Measurements from ENCODE around the gene FDX1.

The FDX1 gene

DNA sequence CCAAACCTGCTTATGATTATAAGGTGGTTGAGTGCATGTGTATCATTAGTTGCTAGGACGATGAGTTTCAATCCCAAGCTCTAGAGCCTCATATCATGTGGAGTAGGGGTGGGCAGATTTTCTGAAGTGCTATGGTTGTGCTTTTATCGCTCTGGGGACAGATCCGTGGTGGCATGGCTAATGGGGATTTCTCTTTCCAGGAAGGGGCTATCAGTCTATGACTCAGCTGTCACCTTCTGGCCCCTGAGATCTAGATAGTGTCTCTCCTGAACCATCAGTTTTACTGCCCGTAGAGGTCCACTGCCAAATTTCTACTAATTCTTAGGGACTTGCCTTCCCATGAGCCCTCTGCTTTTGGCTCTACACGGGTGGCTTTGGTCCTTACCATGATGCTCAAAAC lies 51.8 kb downstream of the FDX1 start:
- no peak for DNase-seq (ENCODE audit: low read depth)
- TF ChIP-seq, protein P1, sequence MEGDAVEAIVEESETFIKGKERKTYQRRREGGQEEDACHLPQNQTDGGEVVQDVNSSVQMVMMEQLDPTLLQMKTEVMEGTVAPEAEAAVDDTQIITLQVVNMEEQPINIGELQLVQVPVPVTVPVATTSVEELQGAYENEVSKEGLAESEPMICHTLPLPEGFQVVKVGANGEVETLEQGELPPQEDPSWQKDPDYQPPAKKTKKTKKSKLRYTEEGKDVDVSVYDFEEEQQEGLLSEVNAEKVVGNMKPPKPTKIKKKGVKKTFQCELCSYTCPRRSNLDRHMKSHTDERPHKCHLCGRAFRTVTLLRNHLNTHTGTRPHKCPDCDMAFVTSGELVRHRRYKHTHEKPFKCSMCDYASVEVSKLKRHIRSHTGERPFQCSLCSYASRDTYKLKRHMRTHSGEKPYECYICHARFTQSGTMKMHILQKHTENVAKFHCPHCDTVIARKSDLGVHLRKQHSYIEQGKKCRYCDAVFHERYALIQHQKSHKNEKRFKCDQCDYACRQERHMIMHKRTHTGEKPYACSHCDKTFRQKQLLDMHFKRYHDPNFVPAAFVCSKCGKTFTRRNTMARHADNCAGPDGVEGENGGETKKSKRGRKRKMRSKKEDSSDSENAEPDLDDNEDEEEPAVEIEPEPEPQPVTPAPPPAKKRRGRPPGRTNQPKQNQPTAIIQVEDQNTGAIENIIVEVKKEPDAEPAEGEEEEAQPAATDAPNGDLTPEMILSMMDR (conservative IDR thresholded peaks at IDR 0.05; ENCODE audit: low read length) = no peak
- H3K4me3 ChIP-seq (ENCODE audit: low read length) = no peak overlapping the region

DNA sequence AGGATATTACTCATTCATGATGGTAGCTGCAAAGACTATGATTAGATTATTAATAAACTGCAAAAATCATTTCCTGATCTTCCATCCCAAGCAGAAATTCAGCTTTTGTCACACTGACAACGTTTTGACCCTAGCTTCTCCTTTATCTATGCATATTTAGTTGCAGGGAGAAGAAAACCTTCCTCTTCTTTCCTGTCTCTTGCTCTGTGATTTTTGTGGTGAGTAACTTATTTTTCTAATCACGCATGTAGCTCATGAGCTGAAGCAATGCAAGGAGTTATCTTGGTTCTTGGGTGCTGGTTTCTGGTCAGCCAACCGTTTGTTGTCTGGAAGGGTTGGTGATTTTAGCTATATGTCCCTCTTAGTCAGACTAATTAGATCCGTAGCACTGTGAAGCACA lies 56.4 kb downstream of the FDX1 start:
- DNase-seq (ENCODE audit: low read depth) = no peak
- TF ChIP-seq, protein P1 (conservative IDR thresholded peaks at IDR 0.05; ENCODE audit: low read length) = no peak
- no peak overlapping the region for H3K4me3 ChIP-seq (ENCODE audit: low read length)

DNA sequence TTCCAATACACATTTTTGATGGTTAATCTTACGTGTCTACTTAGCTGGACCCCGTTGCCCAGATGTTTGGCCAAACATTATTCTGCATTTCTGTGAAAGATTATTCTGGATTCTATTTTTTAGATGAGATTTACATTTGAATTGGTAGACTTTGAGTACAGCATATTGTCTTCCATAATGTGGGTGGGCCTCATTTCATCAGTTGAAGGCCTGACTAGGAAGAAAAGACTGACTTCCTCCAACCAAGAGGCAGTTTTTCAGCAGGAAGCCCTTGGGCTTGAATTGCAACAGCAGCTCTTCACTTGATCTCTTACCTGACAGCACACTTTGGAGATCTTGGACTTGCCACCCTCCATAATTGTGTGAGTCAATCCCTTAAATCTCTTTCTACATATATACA lies 58.7 kb downstream of the FDX1 start:
- DNase-seq (ENCODE audit: low read depth) = no peak
- no peak overlapping the region for H3K4me3 ChIP-seq (ENCODE audit: low read length)
- TF ChIP-seq, protein P1 (conservative IDR thresholded peaks at IDR 0.05; ENCODE audit: low read length) = no peak

DNA sequence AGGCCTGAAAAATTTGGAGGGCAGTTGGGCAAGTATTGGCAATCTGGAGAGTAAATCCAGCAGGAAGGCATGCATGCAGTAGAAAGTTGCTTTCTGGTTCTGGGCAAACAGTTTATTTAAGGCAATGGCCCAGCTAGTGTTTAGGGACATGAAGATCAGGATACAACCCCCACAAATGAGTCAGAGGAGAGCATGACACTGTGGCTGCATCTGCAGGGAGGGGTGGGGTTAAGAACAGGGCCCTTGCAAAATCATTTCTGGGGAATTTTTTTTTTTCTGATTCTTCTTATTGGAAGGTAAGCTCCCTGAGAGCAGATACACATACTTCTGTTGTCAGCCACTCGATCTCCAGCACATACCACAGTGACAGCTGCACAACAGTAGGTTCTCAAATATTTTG lies 61.1 kb downstream of the FDX1 start:
- TF ChIP-seq, protein P1 (conservative IDR thresholded peaks at IDR 0.05; ENCODE audit: low read length) = no peak
- peak; percentile 67 for DNase-seq (ENCODE audit: low read depth)
- no peak overlapping the region for H3K4me3 ChIP-seq (ENCODE audit: low read length)

DNA sequence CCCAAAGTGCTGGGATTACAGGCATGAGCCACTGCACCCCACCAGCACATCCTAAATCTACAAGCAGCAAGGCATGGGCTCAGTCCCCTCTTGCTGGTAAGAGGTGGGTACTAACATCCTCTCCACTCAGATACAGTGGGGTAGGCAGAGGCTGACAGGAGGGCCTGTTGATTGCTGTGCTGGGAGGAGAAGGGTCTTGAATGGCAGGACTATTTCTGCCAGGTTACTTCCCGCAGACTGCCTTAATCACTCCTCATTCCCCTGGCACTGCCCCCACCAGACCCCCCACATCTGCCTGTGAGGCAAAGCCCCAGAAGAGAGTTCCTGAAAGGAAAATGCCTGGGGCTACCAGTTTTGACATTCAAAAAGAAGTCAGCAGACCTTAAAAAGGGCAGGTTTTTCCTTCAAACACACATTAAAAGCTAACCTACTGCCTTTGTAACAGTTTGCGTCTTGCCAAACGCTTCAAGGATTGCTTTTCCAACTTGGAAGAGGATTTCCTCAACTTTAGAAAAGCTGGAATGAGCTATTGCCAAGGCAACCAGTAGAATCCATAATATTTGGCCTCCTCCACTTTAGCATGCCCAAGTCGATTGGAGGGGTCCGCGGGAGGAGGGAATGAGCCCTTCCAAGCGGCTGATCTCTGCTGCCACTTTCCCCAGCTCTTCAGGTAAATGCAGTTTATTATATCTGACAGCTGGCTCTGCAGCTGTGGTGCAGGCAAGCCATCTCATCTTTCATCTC lies 62.0 kb downstream of the FDX1 start:
- TF ChIP-seq, protein P1 (conservative IDR thresholded peaks at IDR 0.05; ENCODE audit: low read length) = no peak
- no peak overlapping the region for H3K4me3 ChIP-seq (ENCODE audit: low read length)
- DNase-seq (ENCODE audit: low read depth) = peak; percentile 8

DNA sequence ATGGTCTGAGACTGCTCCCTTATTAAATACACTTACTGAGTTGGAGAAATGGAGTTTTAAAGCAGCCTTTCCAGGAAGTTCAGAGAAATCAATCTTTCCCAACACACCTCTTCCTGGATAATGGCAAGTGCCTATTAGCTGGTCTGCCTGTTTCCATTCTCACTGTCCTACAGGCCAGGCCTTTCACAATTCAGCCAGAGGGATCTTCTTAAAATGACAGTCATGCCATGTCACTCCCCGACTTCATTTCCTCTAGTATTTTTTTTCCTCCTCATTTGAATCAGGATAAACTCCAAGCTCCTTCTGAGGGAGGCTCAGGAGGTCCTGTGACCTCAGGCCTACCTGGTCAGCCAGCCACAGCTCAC lies 62.6 kb downstream of the FDX1 start:
- DNase-seq (ENCODE audit: low read depth) = no peak
- no peak overlapping the region for H3K4me3 ChIP-seq (ENCODE audit: low read length)
- TF ChIP-seq, protein P1 (conservative IDR thresholded peaks at IDR 0.05; ENCODE audit: low read length) = no peak

DNA sequence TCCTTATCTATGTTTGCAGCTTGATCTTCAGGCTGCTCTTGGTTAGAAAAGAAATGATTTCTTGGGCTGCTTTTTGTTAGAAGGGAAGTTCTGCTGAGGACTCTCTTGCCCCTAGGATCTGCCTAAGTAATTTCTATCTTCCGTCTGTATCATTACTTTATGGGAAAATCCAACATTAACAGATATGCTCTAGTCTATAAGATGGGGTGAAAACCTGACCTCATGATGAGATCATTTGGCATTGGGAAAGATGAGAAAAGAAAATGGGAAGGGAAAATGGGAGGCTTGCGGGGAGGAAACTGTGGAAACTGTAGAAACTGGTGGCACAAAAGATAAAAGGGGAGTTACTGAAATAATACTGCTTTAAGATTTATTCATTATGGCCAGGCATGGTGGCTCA lies 63.6 kb downstream of the FDX1 start:
- no peak overlapping the region for H3K4me3 ChIP-seq (ENCODE audit: low read length)
- TF ChIP-seq, protein P1 (conservative IDR thresholded peaks at IDR 0.05; ENCODE audit: low read length) = no peak
- DNase-seq (ENCODE audit: low read depth) = no peak

All from AG10803 (cell line).